Measurements from ENCODE around the gene WIPF3. TPM values are rescaled to one million over a fixed set of nuclear protein-coding genes. Genes with fewer than 3 reads are reported as not detected.

WIPF3 gene
- total and polyA plus RNA-seq, 10 of the 15 experiments (the other 5 are each of a cell fraction or from before 2014, with no cell fraction given): 0.03 to 0.05 TPM; not detected in 8

GRCh38 chr7:29875741-29876140 lies 69.4 kb downstream of the WIPF3 start (continued):
- TF ChIP-seq ZBTB40 (IDR thresholded peaks at IDR 0.05; ENCODE audit: borderline replicate concordance) (no peak), TCF12 (IDR thresholded peaks at IDR 0.05; ENCODE audit: low read depth, low read length) (no peak), RCOR1 (conservative IDR thresholded peaks at IDR 0.05; ENCODE audit: low read depth, low read length) (no peak), USF2 (IDR thresholded peaks at IDR 0.05; ENCODE audit: borderline replicate concordance, low read depth, low read length) (no peak)

GRCh38 chr7:29877196-29877595 lies 70.9 kb downstream of the WIPF3 start:
- H3K27ac ChIP-seq (ENCODE audit: control insufficient read depth, insufficient read depth): no peak overlapping the region
- ChIA-PET SMC1A (ENCODE audit: uncharacterized antibody, unreplicated experiment) (interaction anchor here (0.6 to 3.5 kb wide), 3 partner anchors 185 to 296 kb away, joined by 3 to 28 read pairs (median 3); no protein-coding TSS in a partner anchor), CTCF (interaction anchor here (0.6 to 6.2 kb wide), 3 partner anchors 44 to 185 kb away, joined by 3 to 62 read pairs (median 40); no protein-coding TSS in a partner anchor), RAD21 (ENCODE audit: unreplicated experiment) (interaction anchor here (3.6 kb wide), 1 partner anchor 185 kb away, joined by 31 read pairs; no protein-coding TSS in a partner anchor), POLR2A (no interaction called here)
- DNase-seq (ENCODE audit: low read depth, low spot score) (no peak), FAIRE-seq (no peak), ATAC-seq (no peak)
- no peak overlapping the region for H3K9ac ChIP-seq (ENCODE audit: control insufficient read depth, insufficient read depth, low read length)
- H3K4me3 ChIP-seq: no peak overlapping the region
- H3K9me3 ChIP-seq (replicated peaks; ENCODE audit: control insufficient read depth, insufficient read depth, low read length): no peaks in the 10 kb centered on the region
- in situ Hi-C loops (cut with MboI) (no loop called here), intact Hi-C loops (cut with micrococcal nuclease; ENCODE audit: unreplicated experiment) (loop anchor here (5.0 kb wide), 1 partner anchor 45 kb away; no protein-coding TSS in a partner anchor)
- H3K36me3 ChIP-seq (ENCODE audit: control insufficient read depth in 2 of 2, insufficient read depth in 2 of 2, low read length in 1 of 2): no peaks in the 10 kb centered on the region
- H3K4me2 ChIP-seq (ENCODE audit: control insufficient read depth, insufficient read depth): no peak overlapping the region
- 48% methylated on average over 3 of the region's 3 CpGs for WGBS (ENCODE audit: insufficient coverage, insufficient replicate concordance, low lambda C conversion rate, missing lambda C conversion rate)
- peaks cover 0 to 3% of the 10 kb centered on the region in 2 experiments; a peak in 3 of 4 replicates for H3K27me3 ChIP-seq (replicated peaks in 1 of 2; ENCODE audit: control insufficient read depth in 2 of 2, insufficient read depth in 2 of 2, low read length in 1 of 2)
- no peak for TF ChIP-seq NR2C2 (IDR thresholded peaks at IDR 0.05; ENCODE audit: borderline replicate concordance, control insufficient read depth, insufficient read length, low read depth)
- TF ChIP-seq CBX3 (IDR thresholded peaks at IDR 0.05; ENCODE audit: borderline replicate concordance, low read depth): no peak
- no peaks in the 10 kb centered on the region for H3K79me2 ChIP-seq (ENCODE audit: control insufficient read depth, insufficient read depth, low read length)
- BruUV-seq (replicated peaks): no TSS peak
- H4K20me1 ChIP-seq (ENCODE audit: control insufficient read depth, insufficient read depth): no peaks in the 10 kb centered on the region
- no peak overlapping the region for H2AFZ ChIP-seq (ENCODE audit: control insufficient read depth, low read depth, low read length)
- H3K4me1 ChIP-seq (ENCODE audit: control insufficient read depth, insufficient read depth, low read length): no peaks in the 10 kb centered on the region

Measured in GM12878 (cell line).